Middle frontal gyrus (tissue), 1 donor: ENCODE measurements around the gene KCTD17.

Experiments
- DNase-seq: peaks from one replicate; pipeline ENCODE4 v3.0.0-alpha.2; 2015; ENCODE audit warnings: low spot score; ENCODE audit errors: extremely low spot score

KCTD17 gene

DNA sequence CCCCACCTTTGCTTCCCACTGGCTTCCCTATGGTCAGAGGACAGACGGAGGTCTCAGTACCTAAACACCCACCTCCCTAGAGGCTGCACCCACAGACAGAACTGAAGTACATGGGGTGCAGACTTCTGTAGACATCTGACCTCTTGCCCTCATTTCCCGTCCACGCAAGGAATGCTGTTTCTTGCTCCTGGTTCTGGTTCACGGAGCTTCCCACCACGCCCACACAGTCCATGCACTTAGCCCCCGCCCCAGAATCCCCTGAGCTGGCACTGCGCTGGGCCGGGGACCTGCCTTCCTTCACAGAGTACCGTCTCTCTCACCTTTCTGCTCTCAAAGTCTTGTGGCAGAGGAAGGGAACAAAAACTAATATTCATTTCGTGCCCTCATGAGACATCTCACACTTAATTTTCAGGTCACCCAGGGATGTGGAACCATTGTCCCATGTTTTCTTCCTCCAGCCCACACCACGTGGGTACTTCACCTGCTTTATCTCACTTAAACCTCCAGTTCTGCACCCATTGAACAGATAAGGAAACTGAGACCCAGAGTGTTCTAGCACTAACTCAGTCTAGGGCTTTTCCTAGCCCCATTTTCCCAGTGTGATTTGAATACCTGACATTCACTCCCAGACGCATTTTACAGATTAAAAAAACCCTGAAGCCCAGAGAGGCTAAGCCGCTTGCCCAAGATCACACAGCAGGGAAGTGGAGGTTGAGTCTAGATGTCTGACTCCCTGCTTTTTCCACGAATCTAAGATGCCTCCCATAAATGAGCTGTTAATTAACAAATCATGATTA lies 52.3 kb downstream of the KCTD17 start:
- DNase-seq, result no peak

GRCh38 chr22:37105154-37105553 lies 53.6 kb downstream of the KCTD17 start:
- no peak for DNase-seq

DNA sequence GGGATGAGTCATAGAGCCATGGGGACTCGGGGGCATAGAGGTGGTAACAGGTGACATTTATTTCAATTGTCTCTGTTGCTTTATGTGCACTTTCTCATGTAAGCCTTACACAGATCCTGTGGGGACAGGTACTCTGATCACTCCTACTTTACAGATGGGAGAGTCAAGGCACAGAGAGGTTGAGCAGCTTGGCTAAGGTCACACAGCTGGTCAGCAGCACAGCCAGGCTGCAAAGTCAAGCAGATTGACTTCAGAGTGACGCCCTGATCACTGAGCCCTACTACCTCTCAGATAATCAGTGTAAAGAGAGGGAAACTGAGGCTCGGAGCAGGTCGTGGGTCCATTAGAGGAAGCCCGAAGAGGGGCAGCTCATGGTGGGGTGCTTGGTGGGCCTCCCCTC lies 54.4 kb downstream of the KCTD17 start:
- DNase-seq, result no peak

DNA sequence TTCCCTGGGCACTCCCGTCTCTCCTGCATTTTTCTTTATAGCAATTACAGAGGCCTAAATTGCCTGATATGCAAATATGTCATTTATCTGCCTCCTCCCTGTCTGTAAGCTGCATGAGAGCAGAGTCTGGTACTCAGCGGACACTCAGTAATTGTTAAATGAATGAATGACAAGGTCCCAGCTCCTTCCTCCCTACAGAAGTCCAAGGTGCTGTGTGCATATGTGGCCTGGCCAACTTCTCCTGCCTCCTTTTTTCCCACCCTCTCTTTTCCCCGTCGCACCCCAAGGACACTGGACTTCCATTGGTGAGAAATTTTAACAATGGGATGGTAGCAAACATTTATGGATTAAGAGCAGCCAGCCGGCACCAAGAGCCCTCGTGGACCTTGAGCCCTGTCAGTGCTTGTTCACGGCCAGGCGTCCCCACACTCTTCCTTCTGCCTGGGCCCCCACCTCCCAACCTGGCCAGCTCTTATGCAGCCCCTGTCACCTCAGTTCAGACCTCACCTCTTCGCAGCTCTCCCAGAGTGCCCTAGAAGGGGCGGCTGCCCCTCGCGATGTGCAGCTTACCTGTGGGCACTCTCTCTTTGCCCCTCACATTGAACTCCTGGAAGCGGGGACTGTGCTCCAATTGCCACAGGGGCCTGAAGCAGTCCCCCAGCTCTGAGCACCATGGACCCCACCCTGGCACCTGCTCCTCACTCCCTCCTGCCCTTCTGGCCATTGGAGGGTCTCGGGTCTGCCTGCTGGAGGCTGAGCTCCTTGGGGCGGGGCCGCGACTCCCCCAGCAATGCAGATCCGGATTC lies 56.5 kb downstream of the KCTD17 start:
- DNase-seq, result no peak

DNA sequence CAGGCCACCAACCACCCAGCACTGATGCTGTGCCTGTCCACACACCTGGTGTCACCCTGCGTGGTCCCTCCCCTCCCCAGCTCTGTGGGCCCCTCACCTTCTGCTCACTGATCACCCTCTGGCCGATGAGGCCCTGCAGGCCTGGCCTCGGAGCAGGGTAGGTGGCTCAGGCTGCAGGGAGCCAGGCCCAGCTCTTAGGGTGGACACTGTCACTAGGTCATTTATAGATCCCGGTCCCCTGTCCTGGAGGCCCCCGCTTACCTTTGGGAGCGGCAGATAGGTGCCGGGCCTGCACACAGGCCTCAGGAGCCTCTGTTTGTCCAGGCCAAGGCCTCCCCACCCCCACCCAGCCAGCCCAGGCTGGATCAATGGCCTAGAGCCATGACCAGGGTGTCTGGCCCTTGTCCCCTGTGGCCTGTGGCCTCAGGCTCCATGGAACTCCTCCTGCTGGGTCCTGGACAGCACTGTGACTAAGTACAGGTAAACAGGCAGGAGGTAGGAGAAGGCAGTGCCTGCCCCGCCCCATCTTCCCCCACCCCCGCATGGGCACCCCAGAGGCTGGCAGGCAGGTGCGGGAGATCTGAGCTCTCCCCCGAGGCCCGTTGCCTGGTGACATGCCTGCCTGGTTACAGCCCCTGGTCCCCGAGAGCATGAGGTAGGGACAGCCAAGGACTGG lies 57.8 kb downstream of the KCTD17 start, which contains the start of gene TMPRSS6:
TSS of gene TMPRSS6 (minus strand) at position 472 of the 676 bp plus-strand sequence. CDS start 6,296 bp downstream, outside the sequence.
- no peak for DNase-seq

- no peak for DNase-seq
These were observed 59.7 kb downstream of the KCTD17 start for GRCh38 chr22:37111156-37111717.

- DNase-seq, result no peak
These were observed 60.7 kb downstream of the KCTD17 start for GRCh38 chr22:37112084-37112728.
